Middle frontal gyrus (tissue), 1 donor: ENCODE measurements around the gene KRTAP5-7.
"Not testable (repeated sequence)": the region's sequence is repeated elsewhere in the genome, so short reads cannot be mapped to it uniquely, and the experiment has no call there.

Experiments
- DNase-seq: peaks from one replicate; pipeline ENCODE4 v3.0.0-alpha.2; 2015; ENCODE audit warnings: low spot score; ENCODE audit errors: extremely low spot score

Gene KRTAP5-7

DNA sequence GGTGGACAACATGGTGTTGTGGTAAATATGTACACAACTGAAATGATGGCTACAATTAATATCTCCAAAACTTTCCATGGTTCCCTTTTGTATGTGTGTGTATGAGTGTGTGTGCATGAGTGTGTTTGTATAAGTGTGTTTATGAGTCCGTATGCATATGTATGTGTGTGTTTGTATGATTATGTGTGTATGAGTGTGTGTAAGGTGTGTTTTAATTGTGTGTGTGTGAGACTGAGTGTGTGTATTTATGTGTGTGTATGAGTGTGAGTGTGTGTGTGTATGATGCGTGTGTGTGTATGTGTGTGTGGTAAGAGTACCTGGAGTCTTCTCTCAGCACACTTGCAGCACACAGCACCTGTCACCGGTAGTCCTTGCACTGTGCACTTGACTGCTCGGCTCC lies 29.0 kb downstream of the KRTAP5-7 start:
- DNase-seq, result no peak

DNA sequence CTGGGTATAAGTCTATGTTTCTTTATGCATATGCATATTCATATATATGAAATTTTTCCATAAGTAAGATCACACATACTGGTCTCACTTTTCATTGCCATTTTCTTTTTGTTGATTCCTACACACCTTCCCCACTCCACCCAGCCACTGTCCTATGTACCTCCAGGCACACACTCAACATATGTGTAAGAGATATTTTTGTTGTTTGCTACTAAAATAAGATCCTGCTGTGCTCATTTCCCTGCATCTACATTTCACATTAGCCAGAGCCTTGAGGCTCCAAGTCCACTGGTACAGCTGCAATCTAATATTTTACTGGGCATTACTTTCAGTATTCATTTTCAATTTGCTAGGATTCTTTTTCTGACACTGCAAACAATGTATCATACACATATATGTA lies 30.2 kb downstream of the KRTAP5-7 start:
- DNase-seq, result no peak

DNA sequence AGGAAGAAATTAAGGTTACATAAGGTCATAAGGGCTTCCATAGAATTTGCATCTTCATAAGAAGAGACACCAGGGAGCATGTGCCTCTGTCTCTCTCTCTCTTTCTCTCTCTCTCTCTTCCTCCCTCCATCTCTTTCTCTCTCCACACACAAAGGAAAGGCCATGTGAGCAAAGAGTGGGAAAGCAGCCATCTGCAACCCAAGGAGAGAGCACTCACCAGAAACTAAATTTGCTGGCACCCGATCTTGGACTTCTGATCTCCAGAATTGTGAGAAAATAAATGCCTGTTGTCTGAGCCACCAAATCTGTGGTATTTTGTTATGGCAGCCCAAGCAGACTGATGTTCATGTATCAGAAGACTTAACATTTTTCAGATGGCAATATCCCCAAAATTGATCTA lies 31.9 kb downstream of the KRTAP5-7 start:
- DNase-seq, result no peak

DNA sequence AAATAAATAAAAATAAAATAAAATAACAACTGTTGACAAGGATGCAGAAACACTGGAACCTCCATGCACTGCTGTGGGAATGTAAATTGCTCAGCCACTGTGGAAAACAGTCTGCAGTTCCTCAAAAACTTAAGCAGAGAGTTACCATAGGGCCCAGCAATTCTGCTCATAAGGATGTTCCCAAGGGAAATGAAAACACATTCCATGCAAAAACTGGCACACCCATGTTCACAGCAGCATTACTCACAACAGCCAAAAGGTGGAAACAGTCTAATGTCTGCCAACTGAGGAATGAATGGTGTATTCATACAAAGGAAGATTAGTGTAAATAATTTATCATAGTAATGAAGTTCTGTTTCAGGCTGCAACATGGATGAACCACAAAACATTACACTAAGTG lies 35.1 kb downstream of the KRTAP5-7 start:
- no peak for DNase-seq

DNA sequence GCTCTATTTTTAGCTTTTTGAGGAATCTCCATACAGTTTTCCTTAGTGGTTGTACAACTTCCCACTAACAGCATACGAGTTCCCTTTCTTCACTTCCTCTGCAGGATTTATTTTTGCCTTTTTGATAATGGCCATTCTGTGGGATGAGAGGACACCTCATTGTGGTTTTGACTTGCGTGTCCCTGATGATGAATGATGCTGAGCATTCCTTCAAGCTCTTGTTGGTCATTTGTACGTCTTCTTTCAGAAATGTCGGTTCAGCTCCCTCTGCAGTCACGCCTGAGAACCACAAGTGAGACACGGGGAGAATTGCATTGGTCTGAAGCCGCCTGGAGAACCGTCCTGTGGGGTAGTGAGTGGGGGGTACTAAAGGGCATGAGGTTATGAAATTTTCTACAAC lies 36.3 kb downstream of the KRTAP5-7 start:
- no peak for DNase-seq

DNA sequence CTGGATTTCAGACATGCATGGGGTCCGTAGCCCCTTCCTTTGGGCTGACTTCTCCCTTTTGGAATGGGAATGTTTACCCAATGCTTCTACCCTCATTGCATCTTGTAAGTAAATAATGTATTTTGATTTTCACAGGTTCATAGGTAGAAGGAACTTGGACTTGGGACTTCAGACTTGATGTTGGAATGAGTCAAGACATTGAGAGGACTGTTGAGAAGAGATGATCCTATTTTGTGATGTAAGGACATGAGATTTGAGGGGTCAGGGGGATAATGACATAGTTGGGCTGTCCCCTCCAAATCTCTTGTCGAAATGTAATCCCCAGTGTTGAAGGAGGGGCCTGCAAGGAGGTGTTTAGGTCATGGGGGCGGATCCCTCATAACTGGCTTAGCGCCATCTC lies 37.4 kb downstream of the KRTAP5-7 start:
- no peak for DNase-seq

DNA sequence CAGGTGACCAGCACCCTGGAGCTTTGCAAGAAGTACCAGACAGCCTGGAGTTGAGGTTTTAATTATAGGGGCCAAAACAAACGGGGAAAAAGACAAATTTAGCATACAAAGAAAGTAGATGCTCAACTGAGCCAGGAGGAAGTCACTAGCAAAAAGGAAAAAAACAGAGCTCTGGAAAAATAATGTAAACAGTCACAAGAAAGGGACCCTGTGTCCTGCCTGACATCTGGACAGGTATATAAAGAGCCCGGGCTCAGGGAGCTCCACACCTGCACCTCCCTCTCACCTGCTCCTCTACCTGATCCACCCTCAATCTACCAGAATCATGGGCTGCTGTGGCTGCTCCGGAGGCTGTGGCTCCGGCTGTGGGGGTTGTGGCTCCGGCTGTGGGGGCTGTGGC lies 38.2 kb downstream of the KRTAP5-7 start, which contains the start of gene KRTAP5-10:
Gene KRTAP5-10, plus strand, starts transcription at position 301 of the 400 bp plus-strand sequence. Its CDS starts 25 bp downstream, at position 326.
- no peak for DNase-seq

DNA sequence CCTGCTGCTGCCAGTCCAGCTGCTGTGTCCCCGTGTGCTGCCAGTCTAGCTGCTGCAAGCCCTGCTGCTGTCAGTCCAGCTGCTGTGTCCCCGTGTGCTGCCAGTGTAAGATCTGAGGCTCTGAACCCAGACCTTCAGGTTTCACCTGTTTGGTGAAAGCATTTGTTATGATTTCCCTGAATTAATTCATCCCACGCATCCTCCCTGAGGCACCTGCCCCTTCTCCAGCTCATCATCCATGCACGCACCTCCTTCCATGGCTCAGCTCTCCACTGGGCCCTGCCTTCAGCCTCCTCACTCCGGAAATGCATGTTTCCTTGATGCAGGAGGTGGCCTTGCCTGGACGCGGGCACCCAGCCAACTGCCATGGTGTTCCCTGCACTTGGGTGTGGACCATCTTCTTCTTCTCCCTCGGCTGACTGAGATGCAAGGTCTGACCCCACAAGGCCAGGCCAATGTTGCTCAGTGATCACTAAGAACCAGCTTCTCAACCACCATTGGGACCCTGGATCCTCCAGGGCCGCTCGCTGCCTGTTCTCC lies 39.1 kb downstream of the KRTAP5-7 start:
- DNase-seq, result no peak

DNA sequence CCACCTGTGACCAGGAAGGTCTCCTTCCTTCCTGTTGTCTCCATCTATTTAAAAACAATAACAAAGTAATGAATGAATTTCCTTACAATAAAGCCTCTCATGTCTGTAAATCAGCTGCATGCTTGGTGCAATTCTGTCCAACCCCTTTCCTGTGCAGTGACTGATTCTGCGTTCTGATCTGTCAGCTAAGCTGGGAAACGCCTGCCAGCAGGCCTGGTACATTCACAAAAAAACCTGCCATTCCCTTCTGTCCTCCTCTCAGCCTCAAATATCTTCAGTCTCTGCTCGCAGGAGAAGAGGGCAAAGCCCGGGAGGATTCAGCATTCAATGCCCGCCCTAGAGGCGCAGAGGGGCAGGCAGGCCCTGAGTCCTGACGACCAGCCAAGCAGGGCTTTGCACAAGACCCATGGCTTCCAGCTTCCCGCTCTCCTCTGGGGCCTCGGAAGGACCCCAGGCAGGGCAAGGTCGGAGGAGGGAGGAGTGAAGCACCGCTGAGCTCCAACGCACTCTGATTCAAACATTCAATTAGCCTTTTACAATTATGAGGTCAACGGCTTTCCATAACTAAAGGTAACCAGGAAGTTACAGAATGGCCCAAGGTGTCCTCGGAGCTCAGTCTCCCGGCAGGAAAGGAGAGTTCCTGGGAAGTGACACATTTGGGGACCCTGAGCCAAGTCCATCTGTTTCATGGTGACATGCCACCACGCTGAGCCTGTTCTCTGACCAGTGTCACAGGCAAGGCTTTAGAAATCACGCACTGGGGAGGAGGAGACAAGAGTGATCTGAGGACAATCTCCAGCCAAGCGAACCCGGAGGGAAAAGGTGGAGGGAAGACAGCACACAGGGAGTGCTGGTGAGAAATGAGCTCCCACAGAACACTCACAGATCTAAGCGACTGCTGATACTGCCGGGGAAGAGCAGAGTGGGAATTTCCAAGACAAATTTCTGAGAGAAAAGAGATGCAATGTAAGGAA lies 39.8 kb downstream of the KRTAP5-7 start:
- not testable (repeated sequence) for DNase-seq

DNA sequence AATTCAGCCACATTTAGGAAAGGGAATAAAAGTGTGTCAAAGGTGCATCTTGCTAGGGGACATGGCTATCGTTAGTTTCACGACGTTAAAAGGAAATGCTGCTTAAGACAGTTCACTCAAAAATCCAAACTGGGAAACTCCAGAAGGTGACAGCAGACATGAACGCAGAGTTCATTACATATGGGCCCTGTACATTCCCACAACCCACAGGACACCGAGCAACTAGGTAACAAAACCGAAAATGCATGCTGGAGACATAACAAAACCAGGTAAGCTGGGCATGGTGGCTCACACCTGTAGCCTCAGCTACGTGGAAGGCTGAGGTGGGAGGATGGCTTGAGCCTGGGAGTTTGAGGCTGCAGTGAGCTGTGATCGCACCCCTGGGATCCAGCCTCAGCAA lies 40.6 kb downstream of the KRTAP5-7 start:
- DNase-seq, result not testable (repeated sequence)

DNA sequence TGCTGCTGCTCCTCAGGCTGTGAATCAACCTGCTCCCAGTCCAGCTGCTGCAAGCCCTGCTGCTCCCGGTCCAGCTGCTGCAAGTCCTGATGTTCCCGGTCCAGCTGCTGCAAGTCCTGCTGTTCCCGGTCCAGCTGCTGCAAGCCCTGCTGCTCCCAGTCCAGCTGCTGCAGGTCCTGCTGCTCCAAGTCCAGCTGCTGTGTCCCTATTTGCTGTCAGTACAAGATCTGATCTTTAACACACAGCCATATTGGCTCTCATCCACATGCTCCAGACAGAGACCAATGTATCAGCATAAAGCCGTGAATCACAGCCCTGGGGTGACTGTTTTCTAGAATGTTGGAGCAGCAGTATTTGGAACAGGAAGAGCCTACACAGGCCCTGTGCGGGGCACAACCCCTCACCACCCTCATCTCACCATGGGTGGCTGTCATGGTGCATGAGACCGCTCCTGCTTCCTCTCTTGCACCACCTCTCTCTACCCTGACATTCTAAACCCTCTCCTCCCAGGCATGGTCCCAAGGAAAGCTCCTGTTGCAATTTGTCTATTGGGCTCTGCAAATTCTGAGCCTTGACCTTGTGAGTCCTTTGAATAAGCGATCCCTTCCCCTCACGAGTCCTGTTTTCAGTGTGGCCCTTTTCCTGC lies 41.8 kb downstream of the KRTAP5-7 start:
- DNase-seq, result no peak

DNA sequence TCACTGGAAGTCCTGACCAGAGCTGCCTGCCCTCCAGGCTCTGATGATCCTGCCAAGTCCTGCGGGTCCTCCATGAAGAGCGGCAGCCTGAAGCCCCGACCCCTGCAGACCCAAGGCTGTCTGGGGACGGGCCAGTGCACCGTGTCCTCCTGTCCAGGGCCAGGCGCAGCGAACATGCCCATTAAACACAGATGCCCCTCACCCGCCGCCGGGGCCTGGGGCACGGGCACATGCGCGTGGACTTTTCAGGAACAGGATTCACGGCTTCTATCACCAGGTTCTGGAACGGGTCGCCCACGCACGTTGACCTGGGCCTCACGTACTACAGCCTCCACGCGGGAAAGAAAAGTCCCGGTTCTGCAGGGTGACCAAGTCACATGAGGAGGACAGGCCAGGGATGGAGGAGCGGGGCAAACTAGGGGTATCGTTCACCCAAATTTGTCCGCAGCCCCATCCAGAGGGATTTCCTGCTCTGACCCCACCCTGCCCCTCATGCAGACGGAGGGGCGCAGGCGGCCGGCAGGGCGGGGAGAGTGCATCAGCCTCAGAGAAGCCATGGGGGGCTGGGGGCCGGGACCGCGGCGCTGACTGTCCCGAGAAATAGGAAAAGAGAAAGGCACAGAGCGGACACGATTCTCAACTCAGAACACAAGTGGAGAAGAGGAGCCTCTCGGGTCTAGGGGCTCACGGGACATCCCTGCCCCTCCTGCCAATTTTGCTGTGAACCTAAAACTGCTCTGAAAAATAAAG lies 44.2 kb downstream of the KRTAP5-7 start:
- DNase-seq, result not testable (repeated sequence)

DNA sequence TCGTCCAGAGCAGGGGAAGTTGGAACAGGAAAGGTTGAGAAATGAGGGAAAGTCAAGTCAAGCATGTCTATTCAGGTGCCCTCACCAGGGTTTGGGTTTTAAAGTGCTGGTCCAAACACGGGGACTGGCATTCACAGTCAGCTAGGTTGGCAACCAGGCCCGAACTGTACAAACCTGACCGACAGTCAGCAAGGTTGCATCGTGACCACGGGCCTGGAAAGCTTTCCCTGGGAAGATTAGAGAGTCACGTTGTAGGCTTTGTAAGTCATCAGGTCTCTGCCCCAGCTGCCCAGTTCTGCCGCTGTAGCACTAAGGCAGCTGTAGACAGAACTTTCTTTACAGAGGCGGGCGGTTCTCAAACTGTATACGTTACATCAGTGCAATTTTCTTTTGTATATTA lies 45.7 kb downstream of the KRTAP5-7 start:
- DNase-seq, result no peak

DNA sequence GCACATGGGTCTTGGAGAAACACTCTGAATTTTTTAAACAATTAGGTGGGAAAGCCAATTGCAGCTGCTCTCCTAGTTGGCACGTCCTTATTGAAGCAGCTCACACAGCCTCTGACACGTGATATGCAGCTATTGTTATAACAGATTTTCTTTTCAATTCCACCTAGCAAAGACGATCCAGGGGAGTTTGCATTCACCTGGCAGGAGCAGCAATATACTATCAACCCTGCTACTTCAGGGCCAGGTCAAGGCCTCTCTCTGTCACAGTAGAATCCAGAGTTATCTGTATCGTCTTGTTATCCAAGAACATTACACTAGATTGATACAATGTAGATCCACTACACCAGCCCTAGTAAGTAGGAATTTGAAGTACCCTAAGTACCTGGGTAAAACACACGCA lies 47.4 kb downstream of the KRTAP5-7 start:
- DNase-seq, result no peak

DNA sequence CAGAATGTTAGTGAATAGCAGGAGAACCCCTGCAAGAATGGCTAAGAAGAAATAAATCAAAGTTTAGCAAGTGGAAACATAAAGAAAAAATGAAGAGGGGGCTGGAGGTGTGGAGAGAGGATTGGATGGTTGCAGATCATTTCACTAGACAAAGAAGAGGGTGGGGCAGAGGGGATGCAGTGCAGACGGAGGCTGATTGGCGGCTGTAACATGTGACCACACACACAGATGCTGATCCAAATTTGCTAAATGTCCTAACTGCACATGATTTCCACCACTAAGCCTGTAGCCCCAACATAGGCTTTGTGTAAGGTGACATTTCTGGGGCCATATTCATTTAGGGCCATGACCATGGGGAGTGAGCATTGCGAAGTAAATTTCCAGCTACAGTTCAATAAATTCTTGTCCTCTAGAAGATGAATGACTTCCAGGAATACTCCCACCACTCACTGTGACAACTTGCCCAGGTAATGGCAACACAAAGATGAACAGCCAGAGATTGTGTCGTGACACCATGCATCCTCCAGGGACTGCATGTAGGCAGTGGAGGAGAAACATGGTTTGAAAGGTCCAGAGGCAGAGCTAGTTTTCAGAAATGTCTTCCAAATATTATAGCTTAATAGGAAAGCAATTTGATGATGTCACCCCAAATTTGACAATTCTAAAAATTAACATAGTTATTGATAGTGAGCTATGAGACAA lies 48.8 kb downstream of the KRTAP5-7 start:
- DNase-seq, result no peak

DNA sequence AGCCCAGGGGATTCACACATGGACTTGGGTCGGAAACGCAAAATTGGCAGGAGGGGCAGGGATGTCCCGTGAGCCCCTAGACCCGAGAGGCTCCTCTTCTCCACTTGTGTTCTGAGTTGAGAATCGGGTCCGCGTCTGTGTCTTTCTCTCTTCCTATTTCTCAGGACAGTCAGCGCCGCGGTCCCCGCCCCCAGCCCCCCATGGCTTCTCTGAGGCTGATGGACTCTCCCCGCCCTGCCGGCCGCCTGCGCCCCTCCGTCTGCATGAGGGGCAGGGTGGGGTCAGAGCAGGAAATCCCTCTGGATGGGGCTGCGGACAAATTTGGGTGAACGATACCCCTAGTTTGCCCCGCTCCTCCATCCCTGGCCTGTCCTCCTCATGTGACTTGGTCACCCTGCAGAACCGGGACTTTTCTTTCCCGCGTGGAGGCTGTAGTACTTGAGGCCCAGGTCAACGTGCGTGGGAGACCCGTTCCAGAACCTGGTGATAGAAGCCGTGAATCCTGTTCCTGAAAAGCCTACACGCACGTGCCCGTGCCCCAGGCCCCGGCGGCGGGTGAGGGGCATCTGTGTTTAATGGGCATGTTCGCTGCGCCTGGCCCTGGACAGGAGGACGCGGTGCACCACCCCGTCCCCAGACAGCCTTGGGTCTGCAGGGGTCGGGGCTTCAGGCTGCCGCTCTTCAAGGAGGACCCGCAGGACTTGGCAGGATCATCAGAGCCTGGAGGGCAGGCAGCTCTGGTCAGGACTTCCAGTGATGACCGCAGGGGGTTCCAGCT lies 49.8 kb downstream of the KRTAP5-7 start:
- not testable (repeated sequence) for DNase-seq

DNA sequence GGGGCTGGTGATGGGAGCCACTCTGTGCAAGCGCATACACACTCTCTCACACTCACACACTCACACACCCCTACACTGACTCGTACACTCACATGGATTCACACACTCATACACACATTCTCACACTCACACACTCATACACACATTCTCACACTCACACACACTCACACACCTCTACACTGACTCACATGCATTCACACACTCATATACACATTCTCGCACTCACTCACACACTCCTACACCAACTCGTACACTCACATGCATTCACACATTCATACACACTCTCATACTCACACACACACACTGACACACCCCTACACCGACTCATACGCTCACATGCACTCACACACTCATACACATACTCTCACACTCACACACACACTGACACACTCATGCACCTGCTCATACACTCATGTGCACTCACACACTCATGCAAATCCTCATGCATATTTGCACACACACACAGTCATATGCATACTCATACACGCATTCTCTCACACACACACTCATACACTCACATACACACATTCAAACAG lies 50.5 kb downstream of the KRTAP5-7 start:
- DNase-seq, result no peak
